HepG2 (cell line): ENCODE measurements around the gene CTIF.

Source experiments
- CHD2 ChIP-seq: IDR thresholded peaks from 2 replicates; pipeline ENCODE4 v1.6.1; 2011; ENCODE audit warnings: low read depth, low read length, improper control_type of control experiment
- EP300 ChIP-seq, 3 experiments: sonication (generic) in 1 of 3; formaldehyde crosslinking in 1 of 3; IDR thresholded peaks; 2 replicates each; pipeline versions ENCODE4 v1.5.1 to v1.6.1; 2011 to 2020; ENCODE audit warnings: low read depth in 2 of 3, low read length in 2 of 3, borderline replicate concordance in 1 of 3, improper control_type of control experiment in 1 of 3, mild to moderate bottlenecking in 1 of 3, missing genetic modification reagents in 1 of 3, moderate library complexity in 1 of 3
- EZH2 ChIP-seq: conservative IDR thresholded peaks from 2 replicates; pipeline ENCODE4 v1.6.1; 2012; ENCODE audit warnings: mild to moderate bottlenecking, low read depth, low read length, moderate library complexity
- IKZF1 ChIP-seq: fragments of 450-650 bp; IDR thresholded peaks from 2 replicates; pipeline ENCODE4 v1.7.1; 2016
- POLR2A ChIP-seq, 2 experiments: IDR thresholded peaks; 2 replicates each; pipeline ENCODE4 v1.6.1; 2011; ENCODE audit warnings: low read depth in 2 of 2, low read length in 2 of 2, mild to moderate bottlenecking in 1 of 2, moderate library complexity in 1 of 2; ENCODE audit not compliant: insufficient read depth in 1 of 2
- TEAD3 ChIP-seq: optimal IDR thresholded peaks from 2 replicates; pipeline ENCODE3; 2016; ENCODE audit warnings: borderline replicate concordance
- ZFP1 ChIP-seq: IDR thresholded peaks from 2 replicates; pipeline ENCODE4 v1.6.1; 2016
- ZNF33B ChIP-seq: sonication (generic); formaldehyde crosslinking; IDR thresholded peaks from 2 replicates; pipeline ENCODE4 v1.5.1; 2020; ENCODE audit warnings: mild to moderate bottlenecking, missing genetic modification reagents
- ZNF891 ChIP-seq: sonication (generic); formaldehyde crosslinking; IDR thresholded peaks from 2 replicates; pipeline ENCODE4 v1.5.0; 2020; ENCODE audit warnings: mild to moderate bottlenecking, missing genetic modification reagents
- TF ChIP-seq, protein P1 (sequence below): sonication (generic); formaldehyde crosslinking; IDR thresholded peaks from 2 replicates; pipeline ENCODE4 v1.8.0; 2022; ENCODE audit warnings: missing genetic modification reagents, mild to moderate bottlenecking, moderate library complexity, borderline replicate concordance
- TF ChIP-seq, protein P2 (sequence below): sonication (generic); formaldehyde crosslinking; IDR thresholded peaks from 2 replicates; pipeline ENCODE4 v1.5.0; 2020; ENCODE audit warnings: mild to moderate bottlenecking, missing genetic modification reagents, moderate library complexity
- TF ChIP-seq, protein P3 (sequence below): sonication (generic); formaldehyde crosslinking; IDR thresholded peaks from 2 replicates; pipeline ENCODE4 v1.5.1; 2020; ENCODE audit warnings: mild to moderate bottlenecking, missing genetic modification reagents, moderate library complexity

DNA sequence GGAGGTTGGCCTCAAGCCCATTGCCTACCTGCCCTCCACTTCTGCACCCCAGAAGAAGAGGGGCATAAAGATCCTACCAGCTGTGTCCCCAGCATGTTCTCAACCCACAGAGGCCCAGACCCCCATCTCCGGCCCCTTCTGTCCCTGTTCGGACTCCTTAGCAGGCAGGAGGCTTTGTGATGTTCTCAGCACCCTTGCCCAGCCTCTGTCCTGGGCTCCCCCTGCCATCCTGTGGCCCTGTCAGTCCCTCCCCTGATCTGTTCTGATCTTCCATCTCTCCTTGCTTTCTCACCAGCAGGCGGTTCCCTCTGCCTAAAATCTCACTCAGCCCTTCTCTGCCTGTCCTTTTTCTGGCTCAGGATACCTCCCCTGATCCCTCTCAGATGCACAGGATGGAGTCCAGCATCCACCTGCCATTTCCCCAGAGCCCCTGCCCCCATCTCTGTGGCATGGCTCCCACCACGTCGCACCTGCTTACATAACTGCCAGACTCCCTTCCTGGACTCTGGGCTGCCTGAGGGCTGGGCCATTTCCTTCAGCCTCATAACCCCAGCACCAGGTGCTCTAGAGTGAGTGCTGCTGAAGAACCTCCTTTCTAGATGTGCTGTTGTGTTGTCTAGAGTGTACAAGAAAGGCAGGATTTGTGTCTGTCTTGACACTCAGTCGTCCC, 134.0 kb downstream of the CTIF start:
- no peak for TF ChIP-seq ZNF33B (CRISPR knock-in tag)
- TF ChIP-seq TEAD3, result no peak
- TF ChIP-seq, protein P1, sequence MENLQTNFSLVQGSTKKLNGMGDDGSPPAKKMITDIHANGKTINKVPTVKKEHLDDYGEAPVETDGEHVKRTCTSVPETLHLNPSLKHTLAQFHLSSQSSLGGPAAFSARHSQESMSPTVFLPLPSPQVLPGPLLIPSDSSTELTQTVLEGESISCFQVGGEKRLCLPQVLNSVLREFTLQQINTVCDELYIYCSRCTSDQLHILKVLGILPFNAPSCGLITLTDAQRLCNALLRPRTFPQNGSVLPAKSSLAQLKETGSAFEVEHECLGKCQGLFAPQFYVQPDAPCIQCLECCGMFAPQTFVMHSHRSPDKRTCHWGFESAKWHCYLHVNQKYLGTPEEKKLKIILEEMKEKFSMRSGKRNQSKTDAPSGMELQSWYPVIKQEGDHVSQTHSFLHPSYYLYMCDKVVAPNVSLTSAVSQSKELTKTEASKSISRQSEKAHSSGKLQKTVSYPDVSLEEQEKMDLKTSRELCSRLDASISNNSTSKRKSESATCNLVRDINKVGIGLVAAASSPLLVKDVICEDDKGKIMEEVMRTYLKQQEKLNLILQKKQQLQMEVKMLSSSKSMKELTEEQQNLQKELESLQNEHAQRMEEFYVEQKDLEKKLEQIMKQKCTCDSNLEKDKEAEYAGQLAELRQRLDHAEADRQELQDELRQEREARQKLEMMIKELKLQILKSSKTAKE (CRISPR knock-in tag), result no peak
- TF ChIP-seq, protein P2, sequence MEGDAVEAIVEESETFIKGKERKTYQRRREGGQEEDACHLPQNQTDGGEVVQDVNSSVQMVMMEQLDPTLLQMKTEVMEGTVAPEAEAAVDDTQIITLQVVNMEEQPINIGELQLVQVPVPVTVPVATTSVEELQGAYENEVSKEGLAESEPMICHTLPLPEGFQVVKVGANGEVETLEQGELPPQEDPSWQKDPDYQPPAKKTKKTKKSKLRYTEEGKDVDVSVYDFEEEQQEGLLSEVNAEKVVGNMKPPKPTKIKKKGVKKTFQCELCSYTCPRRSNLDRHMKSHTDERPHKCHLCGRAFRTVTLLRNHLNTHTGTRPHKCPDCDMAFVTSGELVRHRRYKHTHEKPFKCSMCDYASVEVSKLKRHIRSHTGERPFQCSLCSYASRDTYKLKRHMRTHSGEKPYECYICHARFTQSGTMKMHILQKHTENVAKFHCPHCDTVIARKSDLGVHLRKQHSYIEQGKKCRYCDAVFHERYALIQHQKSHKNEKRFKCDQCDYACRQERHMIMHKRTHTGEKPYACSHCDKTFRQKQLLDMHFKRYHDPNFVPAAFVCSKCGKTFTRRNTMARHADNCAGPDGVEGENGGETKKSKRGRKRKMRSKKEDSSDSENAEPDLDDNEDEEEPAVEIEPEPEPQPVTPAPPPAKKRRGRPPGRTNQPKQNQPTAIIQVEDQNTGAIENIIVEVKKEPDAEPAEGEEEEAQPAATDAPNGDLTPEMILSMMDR (CRISPR knock-in tag), result no peak
- TF ChIP-seq POLR2A (IDR thresholded peaks at IDR 0.05; ENCODE audit: insufficient read depth in 1 of 2, low read depth in 2 of 2, low read length in 2 of 2), result no peak
- no peak for TF ChIP-seq EZH2
- TF ChIP-seq EP300 (IDR thresholded peaks at IDR 0.05; ENCODE audit: low read depth in 2 of 2, low read length in 2 of 2), result no peak
- no peak for TF ChIP-seq EP300 (CRISPR knock-in tag; IDR thresholded peaks at IDR 0.05; ENCODE audit: borderline replicate concordance)
- no peak for TF ChIP-seq ZFP1 (CRISPR knock-in tag)
- TF ChIP-seq, protein P3, sequence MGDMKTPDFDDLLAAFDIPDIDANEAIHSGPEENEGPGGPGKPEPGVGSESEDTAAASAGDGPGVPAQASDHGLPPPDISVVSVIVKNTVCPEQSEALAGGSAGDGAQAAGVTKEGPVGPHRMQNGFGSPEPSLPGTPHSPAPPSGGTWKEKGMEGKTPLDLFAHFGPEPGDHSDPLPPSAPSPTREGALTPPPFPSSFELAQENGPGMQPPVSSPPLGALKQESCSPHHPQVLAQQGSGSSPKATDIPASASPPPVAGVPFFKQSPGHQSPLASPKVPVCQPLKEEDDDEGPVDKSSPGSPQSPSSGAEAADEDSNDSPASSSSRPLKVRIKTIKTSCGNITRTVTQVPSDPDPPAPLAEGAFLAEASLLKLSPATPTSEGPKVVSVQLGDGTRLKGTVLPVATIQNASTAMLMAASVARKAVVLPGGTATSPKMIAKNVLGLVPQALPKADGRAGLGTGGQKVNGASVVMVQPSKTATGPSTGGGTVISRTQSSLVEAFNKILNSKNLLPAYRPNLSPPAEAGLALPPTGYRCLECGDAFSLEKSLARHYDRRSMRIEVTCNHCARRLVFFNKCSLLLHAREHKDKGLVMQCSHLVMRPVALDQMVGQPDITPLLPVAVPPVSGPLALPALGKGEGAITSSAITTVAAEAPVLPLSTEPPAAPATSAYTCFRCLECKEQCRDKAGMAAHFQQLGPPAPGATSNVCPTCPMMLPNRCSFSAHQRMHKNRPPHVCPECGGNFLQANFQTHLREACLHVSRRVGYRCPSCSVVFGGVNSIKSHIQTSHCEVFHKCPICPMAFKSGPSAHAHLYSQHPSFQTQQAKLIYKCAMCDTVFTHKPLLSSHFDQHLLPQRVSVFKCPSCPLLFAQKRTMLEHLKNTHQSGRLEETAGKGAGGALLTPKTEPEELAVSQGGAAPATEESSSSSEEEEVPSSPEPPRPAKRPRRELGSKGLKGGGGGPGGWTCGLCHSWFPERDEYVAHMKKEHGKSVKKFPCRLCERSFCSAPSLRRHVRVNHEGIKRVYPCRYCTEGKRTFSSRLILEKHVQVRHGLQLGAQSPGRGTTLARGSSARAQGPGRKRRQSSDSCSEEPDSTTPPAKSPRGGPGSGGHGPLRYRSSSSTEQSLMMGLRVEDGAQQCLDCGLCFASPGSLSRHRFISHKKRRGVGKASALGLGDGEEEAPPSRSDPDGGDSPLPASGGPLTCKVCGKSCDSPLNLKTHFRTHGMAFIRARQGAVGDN (CRISPR knock-in tag), result no peak
- TF ChIP-seq ZNF891 (CRISPR knock-in tag), result no peak
- no peak for TF ChIP-seq CHD2
- no peak for TF ChIP-seq IKZF1
